ENCODE data around the gene RP9.

Gene RP9

GRCh38 chr7:33062023-33062781, 47.0 kb downstream of the RP9 start, which contains the start of gene NT5C3A:
TSS of gene NT5C3A (minus strand) at chr7:33062776. CDS start at chr7:33062705, 71 bp downstream.
- DNase-seq (ENCODE audit: low read depth) = peak; percentile 23

- DNase-seq (ENCODE audit: low read depth) = no peak
Observed at GRCh38 chr7:33061282-33061937, 47.8 kb downstream of the RP9 start.

GRCh38 chr7:33059635-33060034, 49.6 kb downstream of the RP9 start:
- DNase-seq (ENCODE audit: low read depth) = no peak

GRCh38 chr7:33055158-33055557, 54.0 kb downstream of the RP9 start:
- DNase-seq (ENCODE audit: low read depth) = no peak

GRCh38 chr7:33054261-33054964, 54.8 kb downstream of the RP9 start:
- DNase-seq (ENCODE audit: low read depth) = peak; percentile 34

- no peak for DNase-seq (ENCODE audit: low read depth)
Observed at GRCh38 chr7:33053721-33054120, 55.5 kb downstream of the RP9 start.

GRCh38 chr7:33050535-33051318, 58.5 kb downstream of the RP9 start:
- peak; percentile 52 for DNase-seq (ENCODE audit: low read depth)

- no peak for DNase-seq (ENCODE audit: low read depth)
Observed at GRCh38 chr7:33048704-33049103, 60.5 kb downstream of the RP9 start.

- DNase-seq (ENCODE audit: low read depth) = no peak
Observed at GRCh38 chr7:33048257-33048656, 60.9 kb downstream of the RP9 start.

- DNase-seq (ENCODE audit: low read depth) = no peak
Observed at GRCh38 chr7:33044986-33045385, 64.2 kb downstream of the RP9 start.
